Ramos (cell line): Measurements from ENCODE around the gene MACF1.
"Not testable (repeated sequence)": the region's sequence is repeated elsewhere in the genome, so short reads cannot be mapped to it uniquely, and the experiment has no call there.

ENCODE experiments used
- in situ Hi-C: fragments of 300-500 bp; cut with MboI; formaldehyde crosslinking; loops from one replicate; pipeline ENCODE4 v1.14.3; 2022; ENCODE audit warnings: low sequenced_read_pairs; ENCODE audit not compliant: unreplicated experiment

Gene MACF1, protein sequence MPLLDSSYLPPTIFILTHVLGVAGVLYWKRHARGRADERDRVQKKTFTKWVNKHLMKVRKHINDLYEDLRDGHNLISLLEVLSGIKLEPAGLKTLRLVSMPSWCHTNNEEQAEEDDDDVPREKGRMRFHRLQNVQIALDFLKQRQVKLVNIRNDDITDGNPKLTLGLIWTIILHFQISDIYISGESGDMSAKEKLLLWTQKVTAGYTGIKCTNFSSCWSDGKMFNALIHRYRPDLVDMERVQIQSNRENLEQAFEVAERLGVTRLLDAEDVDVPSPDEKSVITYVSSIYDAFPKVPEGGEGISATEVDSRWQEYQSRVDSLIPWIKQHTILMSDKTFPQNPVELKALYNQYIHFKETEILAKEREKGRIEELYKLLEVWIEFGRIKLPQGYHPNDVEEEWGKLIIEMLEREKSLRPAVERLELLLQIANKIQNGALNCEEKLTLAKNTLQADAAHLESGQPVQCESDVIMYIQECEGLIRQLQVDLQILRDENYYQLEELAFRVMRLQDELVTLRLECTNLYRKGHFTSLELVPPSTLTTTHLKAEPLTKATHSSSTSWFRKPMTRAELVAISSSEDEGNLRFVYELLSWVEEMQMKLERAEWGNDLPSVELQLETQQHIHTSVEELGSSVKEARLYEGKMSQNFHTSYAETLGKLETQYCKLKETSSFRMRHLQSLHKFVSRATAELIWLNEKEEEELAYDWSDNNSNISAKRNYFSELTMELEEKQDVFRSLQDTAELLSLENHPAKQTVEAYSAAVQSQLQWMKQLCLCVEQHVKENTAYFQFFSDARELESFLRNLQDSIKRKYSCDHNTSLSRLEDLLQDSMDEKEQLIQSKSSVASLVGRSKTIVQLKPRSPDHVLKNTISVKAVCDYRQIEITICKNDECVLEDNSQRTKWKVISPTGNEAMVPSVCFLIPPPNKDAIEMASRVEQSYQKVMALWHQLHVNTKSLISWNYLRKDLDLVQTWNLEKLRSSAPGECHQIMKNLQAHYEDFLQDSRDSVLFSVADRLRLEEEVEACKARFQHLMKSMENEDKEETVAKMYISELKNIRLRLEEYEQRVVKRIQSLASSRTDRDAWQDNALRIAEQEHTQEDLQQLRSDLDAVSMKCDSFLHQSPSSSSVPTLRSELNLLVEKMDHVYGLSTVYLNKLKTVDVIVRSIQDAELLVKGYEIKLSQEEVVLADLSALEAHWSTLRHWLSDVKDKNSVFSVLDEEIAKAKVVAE (N-terminal part only)

GRCh38 chr1:39204441-39205081 lies at the start of gene MACF1:
Gene MACF1 (plus strand): TSS chr1:39204695. CDS start chr1:39205023, 328 bp downstream.
- in situ Hi-C loops, result no loop called here

- in situ Hi-C loops, result no loop called here
These were observed 47.2 kb upstream of the MACF1 start for GRCh38 chr1:39157304-39157703.

GRCh38 chr1:39158327-39159086 lies 46.0 kb upstream of the MACF1 start:
- in situ Hi-C loops, result no loop called here

GRCh38 chr1:39159224-39160036 lies 45.1 kb upstream of the MACF1 start:
- in situ Hi-C loops, result no loop called here

- in situ Hi-C loops, result no loop called here
These were observed 43.8 kb upstream of the MACF1 start for GRCh38 chr1:39160703-39161102.

DNA sequence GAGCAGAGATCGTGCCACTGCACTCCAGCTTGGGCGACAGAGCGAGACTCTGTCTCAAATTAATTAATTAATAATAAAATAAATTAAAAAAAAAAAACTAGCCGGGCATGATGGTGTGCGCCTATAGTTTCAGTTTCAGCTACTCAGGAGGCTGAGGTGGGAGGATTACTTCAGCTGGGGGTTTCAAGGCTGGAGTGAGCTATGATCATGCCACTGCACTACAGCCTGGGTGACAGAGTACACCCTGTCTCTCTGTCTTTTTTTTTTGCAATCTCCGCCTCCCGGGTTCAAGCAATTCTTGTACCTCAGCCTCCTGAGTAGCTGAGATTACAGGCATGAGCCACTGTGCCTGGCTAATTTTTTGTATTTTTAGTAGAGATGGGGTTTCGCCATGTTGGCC lies 42.7 kb upstream of the MACF1 start:
- in situ Hi-C loops, result not testable (repeated sequence)

DNA sequence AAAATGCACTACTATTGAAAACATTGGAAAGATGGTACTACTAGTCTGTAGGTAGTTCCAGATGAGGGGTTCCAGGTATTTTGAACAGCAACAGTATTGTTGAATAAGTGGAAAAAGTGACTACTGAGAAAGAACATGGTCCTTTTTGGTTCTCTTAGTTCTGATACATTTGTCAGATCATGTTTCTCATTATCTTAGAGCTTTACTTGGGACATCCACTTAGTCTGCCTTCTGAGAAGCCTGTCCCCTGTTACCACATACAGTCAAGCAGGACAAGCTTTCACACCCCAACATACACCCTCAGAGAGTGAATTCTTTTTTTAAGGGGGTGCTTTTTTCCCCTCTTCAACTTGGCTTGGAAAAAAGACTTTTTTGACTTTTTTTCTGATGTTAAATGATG lies 41.0 kb upstream of the MACF1 start:
- in situ Hi-C loops, result no loop called here

GRCh38 chr1:39164256-39164655 lies 40.2 kb upstream of the MACF1 start:
- in situ Hi-C loops, result no loop called here

- in situ Hi-C loops, result no loop called here
These were observed 39.4 kb upstream of the MACF1 start for GRCh38 chr1:39165049-39165448.

GRCh38 chr1:39165488-39165887 lies 39.0 kb upstream of the MACF1 start:
- in situ Hi-C loops, result no loop called here

DNA sequence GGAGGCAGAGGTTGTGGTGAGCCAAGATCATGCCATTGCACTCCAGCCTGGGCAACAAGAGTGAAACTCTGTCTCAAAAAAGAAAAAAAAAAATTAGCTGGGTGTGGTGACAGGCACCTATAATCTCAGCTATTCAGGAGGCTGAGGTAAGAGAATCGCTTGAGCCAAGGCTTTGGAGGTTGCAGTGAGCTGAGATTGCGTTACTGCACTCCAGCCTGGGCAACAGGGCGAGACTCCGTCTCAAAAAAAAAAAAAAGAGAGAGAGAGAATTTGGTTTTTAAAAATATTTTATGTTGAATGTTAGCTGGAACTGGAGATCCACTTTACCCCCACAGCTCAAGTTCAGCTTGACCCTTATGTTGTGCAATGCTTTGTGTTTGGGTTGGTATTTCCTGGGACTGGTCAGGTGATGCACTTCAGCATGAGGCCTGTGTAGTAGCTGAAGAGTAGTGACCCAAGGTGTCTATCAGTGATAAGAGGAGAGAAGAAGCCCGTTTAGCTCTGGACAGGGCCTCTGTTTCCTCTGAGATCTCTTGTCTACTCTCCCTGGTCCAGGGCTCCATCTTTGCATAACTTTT lies 36.8 kb upstream of the MACF1 start:
- in situ Hi-C loops, result no loop called here

GRCh38 chr1:39168301-39169080 lies 36.0 kb upstream of the MACF1 start:
- in situ Hi-C loops, result no loop called here

GRCh38 chr1:39170731-39171667 lies 33.5 kb upstream of the MACF1 start:
- in situ Hi-C loops, result no loop called here

DNA sequence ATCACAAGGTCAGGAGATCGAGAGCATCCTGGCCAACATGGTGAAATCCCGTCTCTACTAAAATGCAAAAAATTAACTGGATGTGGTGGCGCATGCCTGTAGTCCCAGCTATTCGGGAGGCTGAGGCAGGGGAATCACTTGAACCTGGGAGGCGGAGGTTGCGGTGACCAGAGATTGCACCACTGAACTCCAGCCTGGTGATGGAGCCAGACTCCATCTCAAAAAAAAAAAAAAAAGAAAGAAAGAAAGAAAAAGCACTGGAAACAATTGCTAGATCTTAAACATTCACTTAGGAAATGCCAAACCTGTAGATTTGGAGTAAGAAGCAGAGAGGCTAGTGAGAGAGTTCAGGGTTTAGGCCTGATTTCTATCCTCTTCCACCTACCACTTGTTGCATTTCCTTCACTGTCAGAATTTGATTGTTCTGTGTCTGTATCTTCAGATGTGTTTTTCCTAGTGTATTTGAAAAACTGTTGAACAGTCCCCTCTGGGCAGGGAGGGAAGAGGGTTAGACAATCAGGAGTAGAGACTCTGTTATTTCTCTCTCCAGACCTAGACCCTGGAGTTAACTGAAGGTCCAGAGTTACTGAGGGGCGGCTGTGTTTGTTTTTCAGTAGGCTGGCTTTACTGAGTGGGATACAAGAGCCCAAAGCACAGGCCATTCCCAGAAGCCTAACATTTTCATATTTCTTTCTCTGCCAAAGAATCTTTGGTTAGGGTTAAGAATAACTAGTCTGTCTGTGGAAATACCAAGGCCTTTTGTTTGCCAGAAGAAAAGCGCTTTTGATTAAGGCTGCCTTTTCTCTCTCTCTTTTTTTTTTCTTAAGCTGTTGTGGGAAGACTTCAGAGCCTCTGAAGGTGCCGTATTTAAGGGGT lies 31.1 kb upstream of the MACF1 start:
- in situ Hi-C loops, result no loop called here

DNA sequence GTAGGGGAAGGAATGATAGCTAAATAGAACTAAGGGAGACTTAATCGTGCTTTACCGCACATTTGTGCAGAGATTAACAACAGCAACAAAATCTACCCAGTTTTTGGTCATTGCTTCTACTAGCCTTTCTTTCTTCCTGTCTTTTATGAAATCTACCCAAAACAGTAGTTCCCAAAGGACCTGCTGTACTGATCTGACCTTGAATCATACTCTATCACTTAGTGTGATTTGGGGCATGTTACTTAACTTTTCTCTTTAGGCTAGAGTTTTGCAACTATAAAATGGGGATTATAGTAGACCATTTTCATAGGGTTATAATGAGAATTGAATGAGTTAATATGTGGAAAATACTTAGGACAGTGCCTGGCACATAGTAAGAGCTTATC lies 30.5 kb upstream of the MACF1 start:
- in situ Hi-C loops, result no loop called here
